Liver (tissue), 9 donors: ENCODE data around the gene TMEM164. TPM values are rescaled to one million over a fixed set of nuclear protein-coding genes. Genes with fewer than 3 reads are reported as not detected.

Source experiments
- DNase-seq: peaks from one replicate; pipeline ENCODE4 v3.0.0-alpha.2; 2017; ENCODE audit warnings: low spot score
- H3K27ac ChIP-seq, 2 donors: one replicate each; pipeline ENCODE4 v1.7.0; 2013; ENCODE audit warnings: inconsistent platforms in 2 of 2, low read length in 2 of 2, control low read depth in 1 of 2, low read depth in 1 of 2, mild to moderate bottlenecking in 1 of 2
- H3K27me3 ChIP-seq, 4 donors: one replicate each; pipeline versions ENCODE4 v1.6.1 to v1.7.0; 2013; ENCODE audit warnings: low read length in 3 of 4, inconsistent platforms in 1 of 4, mild to moderate bottlenecking in 1 of 4, moderate library complexity in 1 of 4; ENCODE audit not compliant: control insufficient read depth in 4 of 4, insufficient read depth in 4 of 4
- H3K36me3 ChIP-seq, 4 donors: one replicate each; pipeline versions ENCODE4 v1.6.1 to v1.7.0; 2013; ENCODE audit warnings: low read length in 3 of 4, mild to moderate bottlenecking in 3 of 4, low read depth in 1 of 4, moderate library complexity in 1 of 4; ENCODE audit not compliant: control insufficient read depth in 4 of 4, insufficient read depth in 3 of 4
- H3K4me1 ChIP-seq, 4 donors: one replicate each; pipeline versions ENCODE4 v1.6.1 to v1.7.0; 2013; ENCODE audit warnings: low read length in 3 of 4, mild to moderate bottlenecking in 3 of 4, moderate library complexity in 1 of 4; ENCODE audit not compliant: control insufficient read depth in 4 of 4, insufficient read depth in 4 of 4
- H3K4me3 ChIP-seq, 3 donors: one replicate each; pipeline versions ENCODE4 v1.6.1 to v1.7.0; 2013; ENCODE audit warnings: low read length in 3 of 3, control low read depth in 1 of 3, low read depth in 1 of 3, mild to moderate bottlenecking in 1 of 3
- H3K9ac ChIP-seq, 2 donors: one replicate each; pipeline ENCODE4 v1.7.0; 2013; ENCODE audit warnings: low read length in 2 of 2, mild to moderate bottlenecking in 2 of 2, moderate library complexity in 2 of 2, control low read depth in 1 of 2, low read depth in 1 of 2
- H3K9me3 ChIP-seq, 4 donors: one replicate each; pipeline versions ENCODE4 v1.6.1 to v1.7.0; 2013; ENCODE audit warnings: low read length in 3 of 4; ENCODE audit not compliant: control insufficient read depth in 4 of 4
- EGR1 ChIP-seq, 2 donors: IDR thresholded peaks; 2 replicates each; pipeline ENCODE4 v1.6.1; 2016 to 2018; ENCODE audit warnings: antibody characterized with exemption in 2 of 2, low read depth in 2 of 2
- FOXA1 ChIP-seq: IDR thresholded peaks from 2 replicates; pipeline ENCODE4 v1.6.1; 2016; ENCODE audit warnings: antibody characterized with exemption
- FOXA2 ChIP-seq: IDR thresholded peaks from 2 replicates; pipeline ENCODE4 v1.6.1; 2016; ENCODE audit warnings: antibody characterized with exemption
- GABPA ChIP-seq, 2 donors: IDR thresholded peaks in 1 of 2; conservative IDR thresholded peaks in 1 of 2; 2 replicates each; pipeline ENCODE4 v1.6.1; 2016; ENCODE audit warnings: antibody characterized with exemption in 2 of 2, mild to moderate bottlenecking in 1 of 2, moderate library complexity in 1 of 2
- HNF4A ChIP-seq, 2 donors: conservative IDR thresholded peaks; 2 replicates each; pipeline ENCODE4 v1.6.1; 2016; ENCODE audit warnings: antibody characterized with exemption in 2 of 2, mild to moderate bottlenecking in 2 of 2
- HNF4G ChIP-seq: IDR thresholded peaks from 2 replicates; pipeline ENCODE4 v1.6.1; 2016; ENCODE audit warnings: antibody characterized with exemption
- JUND ChIP-seq, 2 donors: IDR thresholded peaks; 2 replicates each; pipeline ENCODE4 v1.6.1; 2016; ENCODE audit warnings: antibody characterized with exemption in 2 of 2
- NR2F2 ChIP-seq: IDR thresholded peaks from 2 replicates; pipeline ENCODE4 v1.6.1; 2016; ENCODE audit warnings: antibody characterized with exemption
- RAD21 ChIP-seq, 2 donors: IDR thresholded peaks; 2 replicates each; pipeline ENCODE4 v1.6.1; 2016; ENCODE audit warnings: antibody characterized with exemption in 2 of 2, mild to moderate bottlenecking in 2 of 2
- RXRA ChIP-seq, 2 donors: IDR thresholded peaks; 2 replicates each; pipeline ENCODE4 v1.6.1; 2017 to 2018; ENCODE audit warnings: antibody characterized with exemption in 2 of 2, mild to moderate bottlenecking in 1 of 2
- SP1 ChIP-seq: IDR thresholded peaks from 2 replicates; pipeline ENCODE4 v1.6.1; 2018; ENCODE audit warnings: antibody characterized with exemption, mild to moderate bottlenecking
- TAF1 ChIP-seq: conservative IDR thresholded peaks from 2 replicates; pipeline ENCODE4 v1.6.1; 2016; ENCODE audit warnings: antibody characterized with exemption, mild to moderate bottlenecking
- YY1 ChIP-seq: IDR thresholded peaks from 2 replicates; pipeline ENCODE4 v1.6.1; 2016; ENCODE audit warnings: antibody characterized with exemption, mild to moderate bottlenecking
- WGBS: extraction: QIAGEN DNeasy Blood & Tissue Kit; methylation state at CpG from one replicate; pipeline ENCODE4 v1.1.7; 2013; 5-methylcytosine and 5-hydroxymethylcytosine counted together
- polyA plus RNA-seq, 2 donors: library from polyadenylated mRNA; stranded (reverse) in 1 of 2; unstranded in 1 of 2; fragments of 200-250 nt in 1 of 2; fragments of >200 nt in 1 of 2; fragmentation: Nextera tagmentation in 1 of 2; extraction: Ambion mirVana in 1 of 2; gene quantifications; one replicate each; pipeline versions ENCODE4 v1.2.1 to v1.2.3, GENCODE V29; 2013 to 2015
- total RNA-seq, 2 donors: library from RNA; depleted of rRNA; stranded (reverse); fragments of >200 nt; gene quantifications; one replicate each; pipeline ENCODE4 v1.2.3, GENCODE V29; 2014
- TF ChIP-seq, protein P1 (sequence below): IDR thresholded peaks from 2 replicates; pipeline ENCODE4 v1.6.1; 2016; ENCODE audit warnings: antibody characterized with exemption, mild to moderate bottlenecking
- TF ChIP-seq, protein P2 (sequence below): fragments of 150-350 bp; IDR thresholded peaks from 2 replicates; pipeline ENCODE4 v1.5.1; 2017; ENCODE audit warnings: improper control_type of control experiment, low read depth, low read length; ENCODE audit not compliant: missing input control
- TF ChIP-seq, protein P3 (sequence below): IDR thresholded peaks from 2 replicates; pipeline ENCODE4 v1.6.1; 2016; ENCODE audit warnings: antibody characterized with exemption
- TF ChIP-seq, protein P4 (sequence below): IDR thresholded peaks from 2 replicates; pipeline ENCODE4 v1.6.1; 2016; ENCODE audit warnings: antibody characterized with exemption
- TF ChIP-seq, protein P5 (sequence below): IDR thresholded peaks from 2 replicates; pipeline ENCODE4 v1.6.1; 2016; ENCODE audit warnings: antibody characterized with exemption
- donor health status: healthy.
- donor health status: healthy.
- donor health status: healthy.
- donor health status: healthy.
- donor health status: healthy.

Gene TMEM164
- total and polyA plus RNA-seq, 4 donors, result 0.40 to 8.5 (median 2.9) TPM

DNA sequence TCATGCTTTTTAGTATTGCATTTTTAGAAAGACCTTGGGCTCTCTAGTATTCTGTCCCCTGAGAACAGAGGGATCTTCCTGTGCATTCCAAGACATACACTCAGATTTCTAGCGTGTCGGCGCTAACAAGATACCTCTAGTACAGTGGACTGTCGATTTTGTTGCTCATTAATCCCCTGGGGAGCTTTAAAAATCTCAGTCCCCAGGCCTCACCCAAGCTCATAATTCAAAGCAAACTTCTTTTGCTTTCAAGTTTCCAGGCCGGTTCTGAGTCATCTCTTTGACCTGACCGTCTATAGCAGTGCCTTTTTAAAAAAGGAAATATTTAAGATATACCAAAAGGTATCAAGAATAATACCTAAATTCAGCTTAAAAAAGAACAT is 178.0 kb downstream of the TMEM164 start:
- 90% methylated on average over 6 of the region's 6 CpGs for WGBS
- Histone ChIP-seq H3K27me3 (no peaks in the 10 kb centered on the region), H3K9ac (no peak overlapping the region), H3K27ac (no peak overlapping the region), H3K4me1 (no peaks in the 10 kb centered on the region), H3K4me3 (no peak overlapping the region), H3K9me3 (no peaks in the 10 kb centered on the region), H3K36me3 (no peaks in the 10 kb centered on the region)
- no peak for DNase-seq
- TF ChIP-seq RAD21 (IDR thresholded peaks at IDR 0.05), result no peak
- TF ChIP-seq, protein P1, sequence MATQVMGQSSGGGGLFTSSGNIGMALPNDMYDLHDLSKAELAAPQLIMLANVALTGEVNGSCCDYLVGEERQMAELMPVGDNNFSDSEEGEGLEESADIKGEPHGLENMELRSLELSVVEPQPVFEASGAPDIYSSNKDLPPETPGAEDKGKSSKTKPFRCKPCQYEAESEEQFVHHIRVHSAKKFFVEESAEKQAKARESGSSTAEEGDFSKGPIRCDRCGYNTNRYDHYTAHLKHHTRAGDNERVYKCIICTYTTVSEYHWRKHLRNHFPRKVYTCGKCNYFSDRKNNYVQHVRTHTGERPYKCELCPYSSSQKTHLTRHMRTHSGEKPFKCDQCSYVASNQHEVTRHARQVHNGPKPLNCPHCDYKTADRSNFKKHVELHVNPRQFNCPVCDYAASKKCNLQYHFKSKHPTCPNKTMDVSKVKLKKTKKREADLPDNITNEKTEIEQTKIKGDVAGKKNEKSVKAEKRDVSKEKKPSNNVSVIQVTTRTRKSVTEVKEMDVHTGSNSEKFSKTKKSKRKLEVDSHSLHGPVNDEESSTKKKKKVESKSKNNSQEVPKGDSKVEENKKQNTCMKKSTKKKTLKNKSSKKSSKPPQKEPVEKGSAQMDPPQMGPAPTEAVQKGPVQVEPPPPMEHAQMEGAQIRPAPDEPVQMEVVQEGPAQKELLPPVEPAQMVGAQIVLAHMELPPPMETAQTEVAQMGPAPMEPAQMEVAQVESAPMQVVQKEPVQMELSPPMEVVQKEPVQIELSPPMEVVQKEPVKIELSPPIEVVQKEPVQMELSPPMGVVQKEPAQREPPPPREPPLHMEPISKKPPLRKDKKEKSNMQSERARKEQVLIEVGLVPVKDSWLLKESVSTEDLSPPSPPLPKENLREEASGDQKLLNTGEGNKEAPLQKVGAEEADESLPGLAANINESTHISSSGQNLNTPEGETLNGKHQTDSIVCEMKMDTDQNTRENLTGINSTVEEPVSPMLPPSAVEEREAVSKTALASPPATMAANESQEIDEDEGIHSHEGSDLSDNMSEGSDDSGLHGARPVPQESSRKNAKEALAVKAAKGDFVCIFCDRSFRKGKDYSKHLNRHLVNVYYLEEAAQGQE, result no peak
- no peak for TF ChIP-seq YY1
- no peak for TF ChIP-seq FOXA1
- TF ChIP-seq JUND (IDR thresholded peaks at IDR 0.05), result no peak
- no peak for TF ChIP-seq SP1
- TF ChIP-seq HNF4G, result no peak
- TF ChIP-seq NR2F2, result no peak
- TF ChIP-seq, protein P2, sequence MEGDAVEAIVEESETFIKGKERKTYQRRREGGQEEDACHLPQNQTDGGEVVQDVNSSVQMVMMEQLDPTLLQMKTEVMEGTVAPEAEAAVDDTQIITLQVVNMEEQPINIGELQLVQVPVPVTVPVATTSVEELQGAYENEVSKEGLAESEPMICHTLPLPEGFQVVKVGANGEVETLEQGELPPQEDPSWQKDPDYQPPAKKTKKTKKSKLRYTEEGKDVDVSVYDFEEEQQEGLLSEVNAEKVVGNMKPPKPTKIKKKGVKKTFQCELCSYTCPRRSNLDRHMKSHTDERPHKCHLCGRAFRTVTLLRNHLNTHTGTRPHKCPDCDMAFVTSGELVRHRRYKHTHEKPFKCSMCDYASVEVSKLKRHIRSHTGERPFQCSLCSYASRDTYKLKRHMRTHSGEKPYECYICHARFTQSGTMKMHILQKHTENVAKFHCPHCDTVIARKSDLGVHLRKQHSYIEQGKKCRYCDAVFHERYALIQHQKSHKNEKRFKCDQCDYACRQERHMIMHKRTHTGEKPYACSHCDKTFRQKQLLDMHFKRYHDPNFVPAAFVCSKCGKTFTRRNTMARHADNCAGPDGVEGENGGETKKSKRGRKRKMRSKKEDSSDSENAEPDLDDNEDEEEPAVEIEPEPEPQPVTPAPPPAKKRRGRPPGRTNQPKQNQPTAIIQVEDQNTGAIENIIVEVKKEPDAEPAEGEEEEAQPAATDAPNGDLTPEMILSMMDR, result no peak
- TF ChIP-seq EGR1 (IDR thresholded peaks at IDR 0.05; ENCODE audit: low read depth in 2 of 2), result no peak
- TF ChIP-seq, protein P3, sequence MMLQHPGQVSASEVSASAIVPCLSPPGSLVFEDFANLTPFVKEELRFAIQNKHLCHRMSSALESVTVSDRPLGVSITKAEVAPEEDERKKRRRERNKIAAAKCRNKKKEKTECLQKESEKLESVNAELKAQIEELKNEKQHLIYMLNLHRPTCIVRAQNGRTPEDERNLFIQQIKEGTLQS, result no peak
- TF ChIP-seq HNF4A (conservative IDR thresholded peaks at IDR 0.05), result no peak
- TF ChIP-seq TAF1, result no peak
- no peak for TF ChIP-seq RXRA (IDR thresholded peaks at IDR 0.05)
- no peak for TF ChIP-seq FOXA2
- TF ChIP-seq GABPA (IDR thresholded peaks at IDR 0.05 in 1 of 2, conservative IDR thresholded peaks at IDR 0.05 in 1 of 2), result no peak
- TF ChIP-seq, protein P4, sequence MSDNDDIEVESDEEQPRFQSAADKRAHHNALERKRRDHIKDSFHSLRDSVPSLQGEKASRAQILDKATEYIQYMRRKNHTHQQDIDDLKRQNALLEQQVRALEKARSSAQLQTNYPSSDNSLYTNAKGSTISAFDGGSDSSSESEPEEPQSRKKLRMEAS, result no peak

DNA sequence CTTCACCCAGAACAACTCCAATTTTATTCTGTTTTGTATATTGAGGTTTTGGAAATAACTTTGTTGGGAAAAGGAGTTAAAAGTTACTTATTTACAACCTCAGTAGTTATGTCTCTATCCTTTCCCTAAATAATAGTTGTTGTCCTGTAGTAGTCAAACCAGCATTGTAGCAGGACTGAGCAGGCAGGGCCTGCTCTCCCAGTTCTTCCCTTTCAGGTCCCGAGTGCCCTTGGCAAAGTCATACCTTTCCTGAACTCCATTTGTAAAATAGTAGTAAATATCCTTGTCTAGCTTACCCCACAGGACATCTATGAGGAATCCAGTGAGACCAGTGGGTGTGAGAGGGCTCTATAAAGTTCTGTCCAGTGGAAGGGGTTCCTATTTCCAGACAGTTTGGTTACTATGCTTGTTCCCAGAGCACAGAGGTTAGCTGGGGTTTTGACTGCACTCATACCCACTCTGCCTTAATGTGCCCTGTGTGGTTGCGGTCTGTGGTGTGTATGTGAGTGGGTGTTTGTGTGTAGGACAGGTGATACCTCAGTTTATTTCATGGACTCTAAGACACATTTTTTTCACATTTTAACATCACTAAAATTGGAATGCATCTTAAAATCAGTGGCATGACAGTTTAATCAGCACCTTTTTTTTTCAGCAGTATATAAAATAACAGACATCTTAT is 178.7 kb downstream of the TMEM164 start:
- DNase-seq, result no peak
- no peaks in the 10 kb centered on the region for H3K27me3 ChIP-seq
- no peaks in the 10 kb centered on the region for H3K4me1 ChIP-seq
- H3K27ac ChIP-seq, result no peak overlapping the region
- no peak overlapping the region for H3K9ac ChIP-seq
- H3K4me3 ChIP-seq, result no peak overlapping the region
- no peaks in the 10 kb centered on the region for H3K9me3 ChIP-seq
- 95% methylated on average over 2 of the region's 2 CpGs for WGBS
- H3K36me3 ChIP-seq, result no peaks in the 10 kb centered on the region
- TF ChIP-seq, protein P5, sequence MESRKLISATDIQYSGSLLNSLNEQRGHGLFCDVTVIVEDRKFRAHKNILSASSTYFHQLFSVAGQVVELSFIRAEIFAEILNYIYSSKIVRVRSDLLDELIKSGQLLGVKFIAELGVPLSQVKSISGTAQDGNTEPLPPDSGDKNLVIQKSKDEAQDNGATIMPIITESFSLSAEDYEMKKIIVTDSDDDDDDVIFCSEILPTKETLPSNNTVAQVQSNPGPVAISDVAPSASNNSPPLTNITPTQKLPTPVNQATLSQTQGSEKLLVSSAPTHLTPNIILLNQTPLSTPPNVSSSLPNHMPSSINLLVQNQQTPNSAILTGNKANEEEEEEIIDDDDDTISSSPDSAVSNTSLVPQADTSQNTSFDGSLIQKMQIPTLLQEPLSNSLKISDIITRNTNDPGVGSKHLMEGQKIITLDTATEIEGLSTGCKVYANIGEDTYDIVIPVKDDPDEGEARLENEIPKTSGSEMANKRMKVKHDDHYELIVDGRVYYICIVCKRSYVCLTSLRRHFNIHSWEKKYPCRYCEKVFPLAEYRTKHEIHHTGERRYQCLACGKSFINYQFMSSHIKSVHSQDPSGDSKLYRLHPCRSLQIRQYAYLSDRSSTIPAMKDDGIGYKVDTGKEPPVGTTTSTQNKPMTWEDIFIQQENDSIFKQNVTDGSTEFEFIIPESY, result no peak
- TF ChIP-seq, protein P3, result no peak
- TF ChIP-seq YY1 (no peak), SP1 (no peak), HNF4A (conservative IDR thresholded peaks at IDR 0.05) (no peak), GABPA (IDR thresholded peaks at IDR 0.05 in 1 of 2, conservative IDR thresholded peaks at IDR 0.05 in 1 of 2) (no peak), HNF4G (no peak), JUND (IDR thresholded peaks at IDR 0.05) (no peak), EGR1 (IDR thresholded peaks at IDR 0.05; ENCODE audit: low read depth in 2 of 2) (no peak), TAF1 (no peak), NR2F2 (no peak)
- TF ChIP-seq, protein P1, result no peak
